IPS-20b (cell line): ENCODE results near the gene CLCNKB.

Source experiments
- H3K27ac ChIP-seq: one replicate; pipeline ENCODE4 v1.5.1; 2013; ENCODE audit warnings: low read length
- H3K27me3 ChIP-seq: 2 replicates; pipeline ENCODE4 v1.6.1; 2013; ENCODE audit warnings: mild to moderate bottlenecking, low read length, inconsistent platforms; ENCODE audit not compliant: insufficient read depth
- H3K36me3 ChIP-seq: 2 replicates; pipeline ENCODE4 v1.6.1; 2013; ENCODE audit warnings: low read depth, mild to moderate bottlenecking, inconsistent platforms, low read length, moderate library complexity; ENCODE audit not compliant: insufficient read depth
- H3K4me1 ChIP-seq: 2 replicates; pipeline ENCODE4 v1.6.1; 2013; ENCODE audit warnings: mild to moderate bottlenecking, control low read depth, inconsistent platforms, low read length, moderate library complexity; ENCODE audit not compliant: insufficient read depth
- H3K4me3 ChIP-seq: 2 replicates; pipeline ENCODE4 v1.5.1; 2013; ENCODE audit warnings: mild to moderate bottlenecking, low read length, inconsistent platforms
- H3K9ac ChIP-seq: 2 replicates; pipeline ENCODE4 v1.6.1; 2013; ENCODE audit warnings: low read depth, mild to moderate bottlenecking, inconsistent platforms, low read length, moderate library complexity
- H3K9me3 ChIP-seq: 2 replicates; pipeline ENCODE4 v1.6.1; 2013; ENCODE audit warnings: mild to moderate bottlenecking, low read depth, low read length, inconsistent platforms; ENCODE audit not compliant: insufficient read depth

Gene CLCNKB

DNA sequence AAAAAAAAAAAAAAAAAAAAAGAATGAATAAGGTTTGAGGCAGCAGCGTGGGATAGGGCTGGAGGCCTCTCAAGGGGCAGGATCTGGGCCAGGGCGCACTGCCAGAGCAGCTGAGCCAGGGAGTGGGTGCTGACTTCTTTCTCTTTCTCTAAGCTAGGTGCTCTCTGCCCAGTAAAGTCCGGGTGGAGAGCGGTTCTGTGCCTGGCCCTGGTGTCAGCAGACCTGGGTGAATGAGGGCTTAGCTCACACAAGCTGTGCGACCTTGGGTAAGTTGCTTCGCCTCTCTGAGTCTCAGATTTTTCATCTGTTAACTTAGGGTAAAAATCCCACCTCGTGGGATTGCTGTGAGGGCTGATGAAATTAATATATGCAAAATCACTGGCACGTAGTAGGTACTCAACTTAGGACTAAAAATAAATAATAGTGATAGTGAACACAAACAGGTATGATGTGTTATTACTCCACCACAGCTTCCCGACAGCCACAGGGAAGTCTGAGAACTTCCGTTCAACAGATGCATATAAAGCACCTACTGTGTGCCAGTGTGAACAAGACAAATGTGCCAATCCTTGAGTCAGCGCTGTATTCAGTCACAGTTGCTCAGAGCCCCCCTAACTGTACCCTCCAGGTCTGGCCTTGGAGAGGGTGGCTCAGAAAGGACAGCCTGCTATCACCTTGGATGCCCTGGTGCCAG lies 31.9 kb downstream of the CLCNKB start:
- Histone ChIP-seq H3K4me3 (no peak overlapping the region), H3K4me1 (peaks cover 9% of the 10 kb centered on the region), H3K9me3 (no peaks in the 10 kb centered on the region), H3K9ac (no peak overlapping the region), H3K27me3 (peaks cover 68% of the 10 kb centered on the region), H3K36me3 (no peaks in the 10 kb centered on the region), H3K27ac (no peak overlapping the region)

DNA sequence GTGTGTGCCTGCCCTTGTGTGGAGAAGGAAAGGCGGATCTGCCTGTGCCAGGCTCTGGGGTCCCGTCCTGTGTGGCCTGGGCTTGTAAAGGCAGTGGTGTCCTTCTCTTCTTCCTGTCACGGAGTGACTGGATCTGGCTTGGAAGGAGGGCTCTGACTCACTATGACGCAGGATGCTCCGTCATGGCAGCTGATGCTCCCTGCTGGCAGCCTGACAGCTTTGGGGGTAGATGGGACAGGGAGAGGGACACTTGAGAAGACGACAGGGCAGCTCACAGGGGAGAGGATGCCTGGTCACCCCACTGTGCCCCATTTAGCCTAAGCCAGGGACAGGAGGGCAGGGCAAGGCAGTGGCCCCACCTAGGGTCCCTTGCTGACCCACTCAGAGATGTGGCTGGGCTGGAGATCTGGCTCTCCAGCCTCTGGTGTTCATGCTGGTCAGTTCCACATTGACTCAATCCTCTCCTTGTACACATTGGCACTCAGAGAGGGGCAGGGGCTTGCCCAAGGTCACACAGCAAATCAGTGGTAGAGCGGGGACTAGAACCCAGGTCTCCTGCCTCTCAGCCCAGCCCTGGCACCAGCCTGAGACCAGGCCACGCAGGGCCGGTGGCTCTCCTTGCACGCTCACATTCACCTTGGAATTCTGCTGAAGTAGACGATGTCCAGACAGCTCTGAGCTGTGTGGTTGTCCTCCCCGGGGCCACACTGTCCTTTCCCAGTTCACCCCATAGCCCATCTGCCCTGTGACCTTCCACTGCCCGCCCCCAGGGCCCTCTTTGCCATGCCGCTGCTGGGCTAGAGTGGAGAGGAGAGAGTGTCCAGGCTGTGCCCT lies 32.7 kb downstream of the CLCNKB start:
- Histone ChIP-seq H3K4me3 (no peak overlapping the region), H3K27ac (no peak overlapping the region), H3K36me3 (no peaks in the 10 kb centered on the region), H3K9me3 (no peaks in the 10 kb centered on the region), H3K4me1 (peaks cover 9% of the 10 kb centered on the region), H3K27me3 (peaks cover 62% of the 10 kb centered on the region), H3K9ac (no peak overlapping the region)

DNA sequence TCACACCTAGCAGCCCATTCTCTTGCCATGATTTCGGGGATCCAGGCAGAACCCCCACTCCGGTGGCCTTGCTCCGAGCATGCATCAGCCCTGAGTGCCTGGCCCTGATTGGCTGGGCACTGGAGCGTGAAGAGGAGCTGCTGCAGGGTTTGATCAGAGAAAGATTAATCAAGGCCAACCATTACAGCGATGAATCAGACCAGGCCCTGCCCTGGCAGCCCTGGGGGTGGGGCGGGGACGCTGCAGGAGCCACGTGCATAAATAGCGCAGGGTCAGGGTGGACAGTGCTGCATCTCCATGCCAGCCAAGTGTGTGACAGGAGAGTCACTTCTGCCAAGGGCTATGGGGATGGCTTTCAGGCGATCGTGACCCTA lies 33.3 kb downstream of the CLCNKB start:
- Histone ChIP-seq H3K36me3 (no peaks in the 10 kb centered on the region), H3K9ac (no peak overlapping the region), H3K27ac (no peak overlapping the region), H3K27me3 (peaks cover 56% of the 10 kb centered on the region), H3K4me3 (no peak overlapping the region), H3K9me3 (no peaks in the 10 kb centered on the region), H3K4me1 (peaks cover 9% of the 10 kb centered on the region)

DNA sequence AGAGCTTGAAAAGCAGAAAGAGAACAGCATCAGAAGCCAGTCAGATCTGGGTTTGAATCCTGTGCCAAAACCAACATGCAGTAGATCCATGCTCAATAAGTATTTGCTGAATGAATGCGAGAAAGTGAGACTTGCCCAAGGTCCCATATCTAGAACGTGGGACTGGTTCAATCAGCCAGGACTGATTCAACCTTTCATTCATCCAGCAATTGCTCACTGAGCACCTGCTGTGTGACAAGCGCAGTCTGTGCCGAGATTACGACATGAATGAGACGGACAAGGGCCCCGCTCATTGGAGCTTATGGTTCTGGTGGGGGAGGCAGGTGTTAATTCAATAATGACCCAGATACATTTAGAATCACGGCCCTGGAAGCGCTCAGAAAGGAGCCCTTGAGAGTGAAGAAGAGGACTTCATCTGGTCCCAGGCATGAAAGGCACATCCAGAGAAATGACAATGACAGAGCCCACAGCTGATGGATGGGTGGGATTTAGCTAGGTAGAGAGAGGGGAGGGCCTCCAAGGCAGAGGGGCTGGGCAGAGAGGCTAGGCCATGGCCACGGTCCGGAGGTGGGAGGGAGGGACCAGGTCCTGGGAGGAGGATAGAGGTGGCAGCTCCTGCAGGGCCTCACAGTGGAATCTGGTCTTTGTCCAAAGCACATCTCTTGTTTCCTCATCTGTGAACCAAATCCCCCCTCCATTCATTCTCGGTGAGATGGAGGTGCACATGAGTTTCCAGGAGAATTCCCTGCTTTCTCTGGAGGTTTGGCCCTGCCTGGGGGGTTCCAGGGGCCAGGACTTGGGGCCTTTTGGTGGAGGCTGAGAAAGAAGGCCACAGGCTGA lies 34.0 kb downstream of the CLCNKB start:
- Histone ChIP-seq H3K9ac (no peak overlapping the region), H3K4me1 (peaks cover 5% of the 10 kb centered on the region), H3K27ac (no peak overlapping the region)

DNA sequence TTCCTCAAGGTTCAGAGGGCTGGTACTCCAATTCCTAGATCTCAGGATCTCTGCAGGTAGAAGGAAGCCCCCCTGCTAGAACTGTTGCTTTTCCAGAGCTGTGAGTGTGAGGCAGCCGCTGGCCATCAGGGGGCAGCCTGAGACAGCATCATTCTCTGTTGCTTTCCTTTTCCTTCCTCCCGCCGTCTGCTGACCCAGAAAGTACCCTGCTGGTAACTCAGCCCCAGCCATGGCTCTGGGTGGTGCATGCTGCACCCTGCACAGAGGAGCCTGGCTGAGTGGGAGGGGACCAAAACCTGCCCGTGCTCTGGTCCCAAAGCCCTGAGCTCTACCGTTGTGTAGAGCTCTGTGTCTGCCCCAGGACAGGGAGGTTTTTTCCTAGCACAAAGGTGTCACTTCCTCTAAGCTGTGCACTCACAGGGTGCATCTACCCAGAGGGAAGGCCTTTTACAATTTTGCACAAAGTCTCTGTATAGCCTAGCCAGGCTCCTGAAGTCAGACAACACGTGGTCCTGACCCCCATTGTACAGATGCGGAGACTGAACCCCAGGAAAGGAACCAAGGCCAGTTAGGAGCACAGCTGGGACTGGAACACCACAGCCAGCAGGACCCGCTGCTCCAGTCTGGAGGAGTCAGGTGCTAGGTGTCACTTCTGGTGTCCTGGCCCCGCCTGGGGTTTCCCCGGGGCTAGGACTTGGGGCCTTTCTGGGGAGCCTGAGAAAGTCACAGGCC lies 35.5 kb downstream of the CLCNKB start:
- Histone ChIP-seq H3K27me3 (peaks cover 37% of the 10 kb centered on the region), H3K36me3 (no peaks in the 10 kb centered on the region), H3K4me3 (no peak overlapping the region), H3K9me3 (no peaks in the 10 kb centered on the region), H3K4me1 (peaks cover 3% of the 10 kb centered on the region), H3K9ac (no peak overlapping the region), H3K27ac (no peak overlapping the region)

More for the DNA sequence above, 34.0 kb downstream of the CLCNKB start:
- no peaks in the 10 kb centered on the region for H3K36me3 ChIP-seq
- no peak overlapping the region for H3K4me3 ChIP-seq
- H3K27me3 ChIP-seq = peaks cover 48% of the 10 kb centered on the region
- H3K9me3 ChIP-seq = no peaks in the 10 kb centered on the region

DNA sequence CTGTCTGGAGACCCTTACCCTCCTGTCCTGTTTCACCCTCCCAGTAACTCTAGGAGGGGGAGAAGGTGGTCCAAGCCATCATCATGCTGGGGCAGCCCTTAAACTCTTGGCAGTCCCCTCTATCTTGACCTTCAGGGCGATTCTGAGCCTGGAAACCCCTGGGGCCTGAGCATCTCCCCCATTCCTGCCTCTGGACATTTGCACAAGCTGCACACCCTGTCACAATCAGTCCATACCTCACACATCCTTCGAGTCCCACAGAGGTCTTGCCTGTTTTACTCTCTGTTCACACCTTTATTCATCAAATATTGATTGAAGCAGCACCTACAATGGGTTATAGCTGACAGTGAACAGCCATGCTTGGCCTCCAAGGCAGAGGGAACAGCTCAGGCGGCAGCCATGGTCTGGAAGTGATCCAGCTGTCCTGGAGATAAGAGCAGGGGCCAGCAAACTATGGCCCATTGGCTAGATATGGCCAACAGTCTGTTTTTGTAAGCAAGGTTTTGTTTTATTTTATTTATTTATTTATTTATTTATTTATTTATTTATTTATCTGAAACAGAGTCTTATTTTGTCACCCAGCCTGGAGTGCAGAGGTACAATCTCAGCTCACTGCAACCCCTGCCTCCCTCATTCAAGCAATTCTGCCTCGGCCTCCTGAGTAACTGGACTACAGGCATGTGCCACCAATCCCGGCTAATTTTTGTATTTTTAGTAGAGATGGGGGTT lies 37.0 kb downstream of the CLCNKB start:
- peaks cover 22% of the 10 kb centered on the region for H3K27me3 ChIP-seq
- no peak overlapping the region for H3K4me3 ChIP-seq
- no peak overlapping the region for H3K27ac ChIP-seq
- no peak overlapping the region for H3K9ac ChIP-seq
- H3K9me3 ChIP-seq = no peaks in the 10 kb centered on the region
- peaks cover 3% of the 10 kb centered on the region; the same call in 1 of the 2 replicates for H3K4me1 ChIP-seq
- H3K36me3 ChIP-seq = no peaks in the 10 kb centered on the region

DNA sequence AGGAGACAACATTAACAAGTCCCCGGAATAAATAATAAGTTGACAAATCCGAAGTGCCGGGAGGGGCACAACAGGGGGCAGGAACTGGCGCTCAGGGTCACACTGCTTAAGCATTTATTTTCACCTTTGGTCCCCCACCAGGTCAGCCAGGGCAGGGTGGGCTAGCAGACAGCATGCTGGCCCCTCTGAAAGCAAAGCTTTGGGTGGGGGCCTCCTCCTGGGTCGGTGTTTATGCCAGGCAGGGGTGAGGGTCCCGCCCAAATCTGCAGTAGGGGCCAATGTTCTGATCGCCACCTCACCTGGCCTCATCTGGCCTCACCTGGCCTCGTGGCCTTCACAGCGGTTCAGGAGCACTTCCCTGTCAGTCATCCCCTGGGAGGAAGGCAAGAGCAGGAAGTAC lies 38.1 kb downstream of the CLCNKB start:
- Histone ChIP-seq H3K36me3 (no peaks in the 10 kb centered on the region), H3K27ac (no peak overlapping the region), H3K4me3 (no peak overlapping the region), H3K27me3 (peaks cover 11% of the 10 kb centered on the region), H3K9me3 (no peaks in the 10 kb centered on the region), H3K9ac (no peak overlapping the region), H3K4me1 (peaks cover 3% of the 10 kb centered on the region; the same call in 1 of the 2 replicates)

DNA sequence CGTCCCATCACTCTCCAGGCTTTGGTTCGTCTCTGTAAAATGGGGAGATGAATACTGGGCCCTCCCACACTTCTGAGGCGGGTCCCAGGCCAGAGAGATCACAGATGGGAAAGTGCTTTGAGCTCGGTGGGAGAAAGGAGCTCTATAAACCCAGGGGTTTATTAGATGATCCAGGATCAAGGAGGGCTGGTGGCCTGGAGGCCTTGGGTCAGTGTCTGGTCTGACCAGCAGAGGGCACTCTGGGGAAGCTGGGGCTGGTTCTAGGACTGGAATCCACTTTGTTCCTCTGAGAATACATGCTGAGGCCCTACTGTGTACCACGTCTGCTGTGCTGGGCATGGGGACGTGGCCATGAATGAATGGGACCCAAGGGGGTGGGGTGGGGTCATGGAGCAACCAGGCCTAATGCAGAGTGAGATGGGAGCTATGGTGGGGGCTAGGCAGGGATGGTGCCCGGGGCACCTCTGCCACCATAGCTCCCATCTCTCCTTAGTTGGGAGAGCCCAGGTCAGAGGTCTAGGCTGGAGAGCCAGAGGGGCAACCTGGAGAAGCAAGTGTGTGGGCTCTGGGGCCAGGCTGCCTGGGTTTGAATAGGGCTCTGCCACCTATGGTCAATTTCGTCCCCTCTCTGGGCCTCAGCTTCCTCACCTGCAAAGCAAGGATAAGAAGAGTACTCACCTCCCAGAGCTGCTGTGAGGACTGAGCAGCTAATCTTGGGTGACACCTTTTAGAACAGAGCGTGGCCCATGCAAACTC lies 38.9 kb downstream of the CLCNKB start:
- H3K4me3 ChIP-seq = no peak overlapping the region
- peaks cover 3% of the 10 kb centered on the region; the same call in 1 of the 2 replicates for H3K4me1 ChIP-seq
- no peaks in the 10 kb centered on the region for H3K9me3 ChIP-seq
- H3K27me3 ChIP-seq = peaks cover 3% of the 10 kb centered on the region; the same call in 1 of the 2 replicates
- no peaks in the 10 kb centered on the region for H3K36me3 ChIP-seq
- H3K27ac ChIP-seq = no peak overlapping the region
- no peak overlapping the region for H3K9ac ChIP-seq

DNA sequence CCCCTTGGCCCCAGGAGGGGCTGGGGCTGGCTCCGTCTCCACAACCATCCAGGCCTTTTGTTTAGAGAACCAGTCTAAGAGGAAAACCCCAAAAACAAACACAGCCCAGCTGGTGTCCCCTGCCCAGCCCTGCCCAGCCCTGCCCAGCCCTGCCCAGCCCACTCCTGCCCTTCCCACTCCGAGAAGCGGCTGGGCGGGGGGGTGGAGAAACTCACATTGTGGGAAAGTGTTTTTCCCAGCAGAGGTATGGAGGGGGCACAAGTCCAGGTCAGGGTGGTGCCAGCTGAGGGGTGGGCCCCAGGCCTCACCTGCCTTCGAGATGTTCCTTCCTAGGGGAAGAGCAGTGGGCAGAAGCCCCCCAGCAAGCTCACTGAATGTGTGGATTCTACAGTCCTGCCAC lies 39.9 kb downstream of the CLCNKB start:
- Histone ChIP-seq H3K36me3 (no peaks in the 10 kb centered on the region), H3K4me1 (peaks cover 3% of the 10 kb centered on the region; the same call in 1 of the 2 replicates), H3K9me3 (no peaks in the 10 kb centered on the region), H3K9ac (no peak overlapping the region), H3K27ac (no peak overlapping the region), H3K4me3 (no peak overlapping the region), H3K27me3 (no peaks in the 10 kb centered on the region)

DNA sequence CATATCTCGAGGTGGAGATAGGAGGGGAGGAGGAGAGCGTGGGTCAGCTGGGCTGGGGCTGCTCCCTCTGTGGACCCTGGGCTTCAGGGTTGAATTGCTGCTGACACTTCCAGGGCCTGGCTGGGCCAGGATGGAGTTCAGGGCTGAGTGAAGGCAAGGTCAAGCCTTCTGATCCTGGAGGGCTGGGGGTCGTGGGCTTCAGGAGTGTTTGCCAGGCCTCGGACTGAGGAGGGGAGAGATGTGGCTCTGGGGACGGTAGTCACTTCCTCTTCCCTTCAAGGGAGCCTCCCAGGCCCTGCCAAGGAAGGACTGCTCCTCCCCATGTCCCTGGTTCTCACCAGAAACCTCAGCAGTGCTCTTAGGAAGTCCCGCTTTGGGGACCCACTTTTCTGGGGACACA lies 41.9 kb downstream of the CLCNKB start:
- Histone ChIP-seq H3K27me3 (no peaks in the 10 kb centered on the region), H3K4me3 (no peak overlapping the region), H3K4me1 (no peaks in the 10 kb centered on the region), H3K9ac (no peak overlapping the region), H3K9me3 (no peaks in the 10 kb centered on the region), H3K27ac (no peak overlapping the region), H3K36me3 (no peaks in the 10 kb centered on the region)
